Calu3 (cell line): ENCODE data around the gene CCDC69. TPM values are rescaled to one million over a fixed set of nuclear protein-coding genes. Genes with fewer than 3 reads are reported as not detected.

Experiments
- BruUV-seq: library from RNA; stranded (reverse); fragments of 400-500 nt; replicated peaks from 2 replicates; lab custom pipeline; 2021; lab: Mats Ljungman, UMichigan
- CTCF ChIA-PET: fragments of 300-600 bp; sonication (Branson Sonifier 250); formaldehyde crosslinking; loops from one replicate; lab custom pipeline; 2022; ENCODE audit warnings: antibody characterized with exemption; lab: Charles Lee
- DNase-seq: peaks from one replicate; pipeline ENCODE4 v3.0.0; 2022
- H3K27ac Mint-ChIP-seq: one replicate; pipeline ENCODE4 v1.8.0; 2022; ENCODE audit warnings: mixed read lengths; ENCODE audit not compliant: unreplicated experiment
- H3K27me3 Mint-ChIP-seq: one replicate; pipeline ENCODE4 v1.8.0; 2022; ENCODE audit warnings: mixed read lengths; ENCODE audit not compliant: unreplicated experiment
- H3K36me3 Mint-ChIP-seq: one replicate; pipeline ENCODE4 v1.8.0; 2022; ENCODE audit warnings: mild to moderate bottlenecking, moderate library complexity, mixed read lengths; ENCODE audit not compliant: insufficient read depth, unreplicated experiment
- H3K4me1 Mint-ChIP-seq: one replicate; pipeline ENCODE4 v1.8.0; 2022; ENCODE audit warnings: mild to moderate bottlenecking, low read depth, mixed read lengths; ENCODE audit not compliant: unreplicated experiment
- H3K4me3 Mint-ChIP-seq: one replicate; pipeline ENCODE4 v1.8.0; 2022; ENCODE audit warnings: mild to moderate bottlenecking, low read depth, moderate library complexity, mixed read lengths; ENCODE audit not compliant: unreplicated experiment
- H3K9me3 Mint-ChIP-seq: one replicate; pipeline ENCODE4 v1.8.0; 2022; ENCODE audit warnings: low read depth, mixed read lengths; ENCODE audit not compliant: unreplicated experiment
- CTCF ChIP-seq: fragments of 200-600 bp; IDR thresholded peaks from one replicate; pipeline ENCODE4 v1.8.0; 2022; ENCODE audit warnings: antibody characterized with exemption; ENCODE audit not compliant: unreplicated experiment
- intact Hi-C: fragments of 100-400 bp; cut with micrococcal nuclease; formaldehyde crosslinking; loops from one replicate; pipeline ENCODE4 v1.10.0; 2022; ENCODE audit not compliant: unreplicated experiment
- total RNA-seq: library from RNA; stranded (reverse); gene quantifications from 2 replicates; pipeline ENCODE4 v1.2.3, GENCODE V29; 2022

The CCDC69 gene
- total RNA-seq, 1 experiment from 2014 or later = 1.0 TPM

GRCh38 chr5:151250346-151251000, 26.6 kb upstream of the CCDC69 start:
- Mint-ChIP-seq H3K27me3 (peaks cover 41% of the 10 kb centered on the region), H3K4me3 (no peak overlapping the region), H3K9me3 (no peaks in the 10 kb centered on the region), H3K36me3 (peaks cover 23% of the 10 kb centered on the region), H3K27ac (no peak overlapping the region), H3K4me1 (peaks cover 11% of the 10 kb centered on the region)
- no peak for TF ChIP-seq CTCF
- BruUV-seq = no TSS peak
- intact Hi-C loops = no loop called here
- no peak for DNase-seq
- CTCF ChIA-PET = no interaction called here

- peaks cover 11% of the 10 kb centered on the region for H3K4me1 Mint-ChIP-seq
- TF ChIP-seq CTCF = no peak
- no peak overlapping the region for H3K4me3 Mint-ChIP-seq
Observed at GRCh38 chr5:151249281-151249680, 25.4 kb upstream of the CCDC69 start.

GRCh38 chr5:151248651-151249050, 24.8 kb upstream of the CCDC69 start:
- peaks cover 5% of the 10 kb centered on the region for H3K4me1 Mint-ChIP-seq
- H3K4me3 Mint-ChIP-seq = no peak overlapping the region
- no peak overlapping the region for H3K27ac Mint-ChIP-seq
- no peak for TF ChIP-seq CTCF
- no TSS peak for BruUV-seq
- no peak for DNase-seq
- peaks cover 41% of the 10 kb centered on the region for H3K27me3 Mint-ChIP-seq
- peaks cover 18% of the 10 kb centered on the region for H3K36me3 Mint-ChIP-seq
- H3K9me3 Mint-ChIP-seq = no peaks in the 10 kb centered on the region
- intact Hi-C loops = no loop called here
- CTCF ChIA-PET = no interaction called here

More at GRCh38 chr5:151249281-151249680, 25.4 kb upstream of the CCDC69 start:
- intact Hi-C loops = no loop called here
- no TSS peak for BruUV-seq
- Mint-ChIP-seq H3K27me3 (peaks cover 41% of the 10 kb centered on the region), H3K36me3 (peaks cover 23% of the 10 kb centered on the region), H3K9me3 (no peaks in the 10 kb centered on the region), H3K27ac (no peak overlapping the region)
- CTCF ChIA-PET = no interaction called here
- DNase-seq = no peak

- no peak for TF ChIP-seq CTCF
Observed at GRCh38 chr5:151245680-151246219, 21.9 kb upstream of the CCDC69 start.

More at GRCh38 chr5:151245680-151246219, 21.9 kb upstream of the CCDC69 start:
- H3K9me3 Mint-ChIP-seq = no peaks in the 10 kb centered on the region
- CTCF ChIA-PET = no interaction called here
- no TSS peak for BruUV-seq
- DNase-seq = no peak
- peaks cover 10% of the 10 kb centered on the region for H3K4me1 Mint-ChIP-seq
- no peak overlapping the region for H3K4me3 Mint-ChIP-seq
- intact Hi-C loops = no loop called here
- no peak overlapping the region for H3K27ac Mint-ChIP-seq
- peaks cover 41% of the 10 kb centered on the region for H3K27me3 Mint-ChIP-seq
- H3K36me3 Mint-ChIP-seq = no peaks in the 10 kb centered on the region
